Astrocyte (in vitro differentiated cells and primary cell): ENCODE results near the gene ARL13B. TPM values are rescaled to one million over a fixed set of nuclear protein-coding genes. Genes with fewer than 3 reads are reported as not detected.

Experiments used
- DNase-seq: peaks from one replicate; pipeline ENCODE4 v3.0.0-alpha.2; 2010; ENCODE audit warnings: low read depth
- FAIRE-seq: peaks from 2 replicates; lab custom pipeline; 2011; peaks lifted over from hg19 to GRCh38; lab: Jason Lieb, UNC
- H2AFZ ChIP-seq: 2 replicates; pipeline ENCODE4 v1.6.0; 2012; ENCODE audit warnings: low read depth, low read length, inconsistent platforms
- H3K27ac ChIP-seq: 2 replicates; pipeline ENCODE4 v1.5.1; 2011; ENCODE audit warnings: low read depth, low read length, inconsistent platforms
- H3K27me3 ChIP-seq: 2 replicates; pipeline ENCODE4 v1.6.0; 2011; ENCODE audit warnings: low read length, inconsistent platforms; ENCODE audit not compliant: insufficient read depth
- H3K36me3 ChIP-seq: 2 replicates; pipeline ENCODE4 v1.5.1; 2011; ENCODE audit warnings: low read length, inconsistent platforms; ENCODE audit not compliant: insufficient read depth
- H3K4me1 ChIP-seq: 2 replicates; pipeline ENCODE4 v1.5.1; 2011; ENCODE audit warnings: low read length, inconsistent platforms; ENCODE audit not compliant: insufficient read depth
- H3K4me2 ChIP-seq: 2 replicates; pipeline ENCODE4 v1.6.0; 2012; ENCODE audit warnings: low read length, inconsistent platforms
- H3K4me3 ChIP-seq: 2 replicates; pipeline ENCODE4 v1.5.1; 2011; ENCODE audit warnings: low read depth, mild to moderate bottlenecking, low read length, inconsistent platforms; ENCODE audit not compliant: insufficient read depth
- H3K79me2 ChIP-seq: 2 replicates; pipeline ENCODE4 v1.6.0; 2012; ENCODE audit warnings: mild to moderate bottlenecking, low read length, inconsistent platforms; ENCODE audit not compliant: insufficient read depth
- H3K9ac ChIP-seq: 2 replicates; pipeline ENCODE4 v1.6.0; 2012; ENCODE audit warnings: mild to moderate bottlenecking, low read length, inconsistent platforms
- H3K9me3 ChIP-seq: 2 replicates; pipeline ENCODE4 v1.5.1; 2012; ENCODE audit warnings: low read depth, mild to moderate bottlenecking, low read length, inconsistent platforms; ENCODE audit not compliant: insufficient read depth
- H4K20me1 ChIP-seq: 2 replicates; pipeline ENCODE4 v1.6.0; 2012; ENCODE audit warnings: low read length, inconsistent platforms; ENCODE audit not compliant: insufficient read depth
- H3K27ac Mint-ChIP-seq: one replicate; pipeline ENCODE4 v1.8.0; 2021; ENCODE audit warnings: mild to moderate bottlenecking, mixed read lengths; ENCODE audit not compliant: unreplicated experiment
- H3K27me3 Mint-ChIP-seq: one replicate; pipeline ENCODE4 v1.8.0; 2021; ENCODE audit warnings: low read depth, mixed read lengths; ENCODE audit not compliant: unreplicated experiment
- H3K36me3 Mint-ChIP-seq: one replicate; pipeline ENCODE4 v1.8.0; 2021; ENCODE audit warnings: low read depth, mixed read lengths; ENCODE audit not compliant: unreplicated experiment
- H3K4me1 Mint-ChIP-seq: one replicate; pipeline ENCODE4 v1.8.0; 2021; ENCODE audit warnings: low read depth, mixed read lengths; ENCODE audit not compliant: unreplicated experiment
- H3K4me3 Mint-ChIP-seq: one replicate; pipeline ENCODE4 v1.8.0; 2021; ENCODE audit warnings: mild to moderate bottlenecking, moderate library complexity, mixed read lengths; ENCODE audit not compliant: unreplicated experiment
- H3K9me3 Mint-ChIP-seq: one replicate; pipeline ENCODE4 v1.8.0; 2021; ENCODE audit warnings: mild to moderate bottlenecking, mixed read lengths; ENCODE audit not compliant: unreplicated experiment
- EZH2 ChIP-seq: IDR thresholded peaks from 2 replicates; pipeline ENCODE4 v1.6.1; 2012; ENCODE audit warnings: mild to moderate bottlenecking, low read length, inconsistent platforms; ENCODE audit not compliant: insufficient read depth
- total RNA-seq: library from RNA; stranded (reverse); gene quantifications from 2 replicates; pipeline ENCODE4 v1.2.1, GENCODE V29; 2021
- TF ChIP-seq, protein P1 (sequence below): IDR thresholded peaks from 2 replicates; pipeline ENCODE4 v1.5.1; 2011; ENCODE audit warnings: low read depth, mild to moderate bottlenecking, inconsistent platforms, low read length, moderate library complexity; ENCODE audit not compliant: insufficient read depth

ARL13B gene
- total RNA-seq, 1 donor from 2014 or later: 9.8 TPM

GRCh38 chr3:94046533-94046932 lies 66.6 kb downstream of the ARL13B start:
- H3K4me3 Mint-ChIP-seq: no peak overlapping the region
- H3K9ac ChIP-seq: no peak overlapping the region

DNA sequence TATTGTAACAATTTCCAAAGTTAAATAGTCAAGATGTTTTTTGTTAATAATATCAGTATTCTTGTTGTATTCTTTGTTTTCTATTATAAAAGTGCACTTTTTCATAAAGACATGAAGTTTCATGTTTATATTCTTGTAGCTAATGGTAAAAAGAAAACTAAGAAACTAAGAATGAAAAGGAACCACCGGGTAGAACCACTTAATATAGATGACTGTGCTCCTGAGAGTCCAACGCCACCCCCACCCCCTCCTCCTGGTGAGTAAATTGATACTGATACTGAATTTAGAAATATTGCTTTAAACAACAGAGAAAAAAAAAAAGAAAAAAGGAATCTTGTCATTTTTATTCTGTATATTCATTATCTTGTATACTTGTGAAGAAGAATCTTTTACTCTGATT lies 69.3 kb downstream of the ARL13B start:
- Histone ChIP-seq H3K27ac (no peak overlapping the region), H3K9ac (no peak overlapping the region), H3K36me3 (no peaks in the 10 kb centered on the region), H3K4me1 (no peaks in the 10 kb centered on the region), H3K79me2 (no peaks in the 10 kb centered on the region), H4K20me1 (no peaks in the 10 kb centered on the region), H3K4me2 (no peak overlapping the region), H3K9me3 (no peaks in the 10 kb centered on the region), H3K4me3 (no peak overlapping the region), H3K27me3 (no peaks in the 10 kb centered on the region), H2AFZ (no peak overlapping the region)
- no peak overlapping the region for H3K4me3 Mint-ChIP-seq
- no peaks in the 10 kb centered on the region for H3K4me1 Mint-ChIP-seq
- H3K36me3 Mint-ChIP-seq: no peaks in the 10 kb centered on the region
- DNase-seq: no peak
- H3K27ac Mint-ChIP-seq: no peak overlapping the region
- no peaks in the 10 kb centered on the region for H3K9me3 Mint-ChIP-seq
- no peak for TF ChIP-seq EZH2
- TF ChIP-seq, protein P1, sequence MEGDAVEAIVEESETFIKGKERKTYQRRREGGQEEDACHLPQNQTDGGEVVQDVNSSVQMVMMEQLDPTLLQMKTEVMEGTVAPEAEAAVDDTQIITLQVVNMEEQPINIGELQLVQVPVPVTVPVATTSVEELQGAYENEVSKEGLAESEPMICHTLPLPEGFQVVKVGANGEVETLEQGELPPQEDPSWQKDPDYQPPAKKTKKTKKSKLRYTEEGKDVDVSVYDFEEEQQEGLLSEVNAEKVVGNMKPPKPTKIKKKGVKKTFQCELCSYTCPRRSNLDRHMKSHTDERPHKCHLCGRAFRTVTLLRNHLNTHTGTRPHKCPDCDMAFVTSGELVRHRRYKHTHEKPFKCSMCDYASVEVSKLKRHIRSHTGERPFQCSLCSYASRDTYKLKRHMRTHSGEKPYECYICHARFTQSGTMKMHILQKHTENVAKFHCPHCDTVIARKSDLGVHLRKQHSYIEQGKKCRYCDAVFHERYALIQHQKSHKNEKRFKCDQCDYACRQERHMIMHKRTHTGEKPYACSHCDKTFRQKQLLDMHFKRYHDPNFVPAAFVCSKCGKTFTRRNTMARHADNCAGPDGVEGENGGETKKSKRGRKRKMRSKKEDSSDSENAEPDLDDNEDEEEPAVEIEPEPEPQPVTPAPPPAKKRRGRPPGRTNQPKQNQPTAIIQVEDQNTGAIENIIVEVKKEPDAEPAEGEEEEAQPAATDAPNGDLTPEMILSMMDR: no peak
- no peak for FAIRE-seq
- no peaks in the 10 kb centered on the region for H3K27me3 Mint-ChIP-seq

More at GRCh38 chr3:94046533-94046932, 66.6 kb downstream of the ARL13B start:
- Mint-ChIP-seq H3K36me3 (peaks cover 5% of the 10 kb centered on the region), H3K27ac (no peak overlapping the region), H3K4me1 (no peaks in the 10 kb centered on the region), H3K9me3 (no peaks in the 10 kb centered on the region), H3K27me3 (no peaks in the 10 kb centered on the region)
- no peak overlapping the region for H3K27ac ChIP-seq
- no peak overlapping the region for H3K4me2 ChIP-seq
- no peaks in the 10 kb centered on the region for H3K4me1 ChIP-seq
- FAIRE-seq (no peak), DNase-seq (no peak)
- H3K9me3 ChIP-seq: no peaks in the 10 kb centered on the region
- H4K20me1 ChIP-seq: no peaks in the 10 kb centered on the region
- H3K27me3 ChIP-seq: no peaks in the 10 kb centered on the region
- H3K4me3 ChIP-seq: no peak overlapping the region
- TF ChIP-seq, protein P1: no peak
- TF ChIP-seq EZH2: no peak
- H3K79me2 ChIP-seq: no peaks in the 10 kb centered on the region
- no peak overlapping the region for H2AFZ ChIP-seq
- no peaks in the 10 kb centered on the region for H3K36me3 ChIP-seq

GRCh38 chr3:94050546-94050945 lies 70.6 kb downstream of the ARL13B start:
- no peaks in the 10 kb centered on the region for H3K9me3 Mint-ChIP-seq
- no peaks in the 10 kb centered on the region for H3K9me3 ChIP-seq
- no peak for TF ChIP-seq EZH2
- TF ChIP-seq, protein P1: no peak
- H3K9ac ChIP-seq: no peak overlapping the region
- H4K20me1 ChIP-seq: no peaks in the 10 kb centered on the region
- no peak for DNase-seq
- H3K4me3 ChIP-seq: no peak overlapping the region
- H3K27ac Mint-ChIP-seq: no peak overlapping the region
- no peaks in the 10 kb centered on the region for H3K27me3 ChIP-seq
- H3K79me2 ChIP-seq: no peaks in the 10 kb centered on the region
- no peaks in the 10 kb centered on the region for H3K36me3 Mint-ChIP-seq
- no peaks in the 10 kb centered on the region for H3K4me1 Mint-ChIP-seq
- H3K27ac ChIP-seq: no peak overlapping the region
- no peak overlapping the region for H3K4me2 ChIP-seq
- no peak overlapping the region for H3K4me3 Mint-ChIP-seq
- FAIRE-seq: no peak
- no peaks in the 10 kb centered on the region for H3K4me1 ChIP-seq
- H2AFZ ChIP-seq: no peak overlapping the region
- no peaks in the 10 kb centered on the region for H3K36me3 ChIP-seq
- H3K27me3 Mint-ChIP-seq: no peaks in the 10 kb centered on the region
